Osteocyte (in vitro differentiated cells): ENCODE results near the gene POMGNT1. TPM values are rescaled to one million over a fixed set of nuclear protein-coding genes. Genes with fewer than 3 reads are reported as not detected.

Experiments used
- DNase-seq: peaks from one replicate; pipeline ENCODE4 v3.0.0; 2021; ENCODE audit warnings: mixed read lengths; ENCODE audit not compliant: unreplicated experiment; ENCODE audit errors: extremely low spot score
- H3K27ac Mint-ChIP-seq: one replicate; pipeline ENCODE4 v1.8.0; 2021; ENCODE audit warnings: mild to moderate bottlenecking, mixed read lengths; ENCODE audit not compliant: unreplicated experiment
- H3K27me3 Mint-ChIP-seq: one replicate; pipeline ENCODE4 v1.8.0; 2021; ENCODE audit warnings: mixed read lengths; ENCODE audit not compliant: unreplicated experiment
- H3K36me3 Mint-ChIP-seq: one replicate; pipeline ENCODE4 v1.8.0; 2021; ENCODE audit warnings: mixed read lengths; ENCODE audit not compliant: unreplicated experiment
- H3K4me1 Mint-ChIP-seq: one replicate; pipeline ENCODE4 v1.8.0; 2021; ENCODE audit warnings: mixed read lengths; ENCODE audit not compliant: unreplicated experiment
- H3K4me3 Mint-ChIP-seq: one replicate; pipeline ENCODE4 v1.8.0; 2021; ENCODE audit warnings: mild to moderate bottlenecking, moderate library complexity, mixed read lengths; ENCODE audit not compliant: unreplicated experiment
- H3K9me3 Mint-ChIP-seq: one replicate; pipeline ENCODE4 v1.8.0; 2021; ENCODE audit warnings: mixed read lengths; ENCODE audit not compliant: unreplicated experiment
- total RNA-seq: library from RNA; stranded (reverse); gene quantifications from 2 replicates; pipeline ENCODE4 v1.2.1, GENCODE V29; 2021
- TF ChIP-seq, protein P1 (sequence below): fragments of 200-600 bp; sonication (generic); IDR thresholded peaks from 2 replicates; pipeline ENCODE4 v1.5.0; 2021; ENCODE audit warnings: antibody characterized with exemption, mild to moderate bottlenecking, moderate library complexity

Gene POMGNT1
- total RNA-seq, 1 donor from 2014 or later: 88.9 TPM

DNA sequence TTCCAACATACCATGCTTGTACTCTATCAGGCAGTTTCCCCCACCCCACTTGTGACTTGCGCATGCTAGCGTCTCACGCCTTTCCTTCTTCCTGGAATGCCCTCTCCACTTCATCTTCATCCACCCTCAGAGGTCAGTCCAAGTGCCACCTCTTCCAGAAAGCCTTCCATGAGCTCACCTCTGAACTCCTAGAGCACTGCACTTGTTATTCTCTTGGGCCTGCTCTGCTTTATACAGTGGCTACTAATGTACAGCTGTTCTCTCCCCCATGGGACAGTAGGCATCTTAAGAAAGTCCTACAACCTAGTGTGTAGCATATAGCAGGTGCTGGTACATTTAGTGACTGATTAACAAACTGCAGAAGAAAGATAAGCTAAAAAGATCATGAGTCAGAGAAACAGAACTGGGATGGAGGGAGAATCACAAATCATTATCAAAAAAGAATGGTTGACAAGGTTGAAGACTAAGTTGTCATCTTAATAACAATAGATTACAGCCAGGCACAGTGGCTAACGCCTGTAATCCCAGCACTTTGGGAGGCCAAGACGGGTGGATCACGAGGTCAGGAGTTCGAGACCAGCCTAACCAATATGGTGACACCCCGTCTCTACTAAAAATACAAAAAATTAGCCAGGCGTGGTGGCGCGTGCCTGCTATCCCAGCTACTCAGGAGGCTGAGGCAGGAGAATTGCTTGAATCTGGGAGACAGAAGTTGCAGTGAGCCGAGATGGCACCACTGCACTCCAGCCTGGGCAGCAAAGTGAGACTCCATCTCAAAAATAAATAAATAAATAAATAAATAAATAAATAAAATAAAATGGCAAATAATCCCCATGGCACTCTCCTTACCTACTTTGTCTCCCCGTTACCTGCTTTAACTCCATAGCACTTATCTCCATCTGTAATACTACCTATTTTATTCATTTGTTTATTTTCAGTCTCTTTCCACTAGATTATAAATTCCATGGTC, 39.6 kb downstream of the POMGNT1 start:
- Mint-ChIP-seq H3K4me1 (no peaks in the 10 kb centered on the region), H3K27me3 (no peaks in the 10 kb centered on the region), H3K9me3 (peaks cover 3% of the 10 kb centered on the region), H3K36me3 (no peaks in the 10 kb centered on the region), H3K4me3 (no peak overlapping the region), H3K27ac (no peak overlapping the region)
- TF ChIP-seq, protein P1, sequence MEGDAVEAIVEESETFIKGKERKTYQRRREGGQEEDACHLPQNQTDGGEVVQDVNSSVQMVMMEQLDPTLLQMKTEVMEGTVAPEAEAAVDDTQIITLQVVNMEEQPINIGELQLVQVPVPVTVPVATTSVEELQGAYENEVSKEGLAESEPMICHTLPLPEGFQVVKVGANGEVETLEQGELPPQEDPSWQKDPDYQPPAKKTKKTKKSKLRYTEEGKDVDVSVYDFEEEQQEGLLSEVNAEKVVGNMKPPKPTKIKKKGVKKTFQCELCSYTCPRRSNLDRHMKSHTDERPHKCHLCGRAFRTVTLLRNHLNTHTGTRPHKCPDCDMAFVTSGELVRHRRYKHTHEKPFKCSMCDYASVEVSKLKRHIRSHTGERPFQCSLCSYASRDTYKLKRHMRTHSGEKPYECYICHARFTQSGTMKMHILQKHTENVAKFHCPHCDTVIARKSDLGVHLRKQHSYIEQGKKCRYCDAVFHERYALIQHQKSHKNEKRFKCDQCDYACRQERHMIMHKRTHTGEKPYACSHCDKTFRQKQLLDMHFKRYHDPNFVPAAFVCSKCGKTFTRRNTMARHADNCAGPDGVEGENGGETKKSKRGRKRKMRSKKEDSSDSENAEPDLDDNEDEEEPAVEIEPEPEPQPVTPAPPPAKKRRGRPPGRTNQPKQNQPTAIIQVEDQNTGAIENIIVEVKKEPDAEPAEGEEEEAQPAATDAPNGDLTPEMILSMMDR: no peak
- no peak for DNase-seq

DNA sequence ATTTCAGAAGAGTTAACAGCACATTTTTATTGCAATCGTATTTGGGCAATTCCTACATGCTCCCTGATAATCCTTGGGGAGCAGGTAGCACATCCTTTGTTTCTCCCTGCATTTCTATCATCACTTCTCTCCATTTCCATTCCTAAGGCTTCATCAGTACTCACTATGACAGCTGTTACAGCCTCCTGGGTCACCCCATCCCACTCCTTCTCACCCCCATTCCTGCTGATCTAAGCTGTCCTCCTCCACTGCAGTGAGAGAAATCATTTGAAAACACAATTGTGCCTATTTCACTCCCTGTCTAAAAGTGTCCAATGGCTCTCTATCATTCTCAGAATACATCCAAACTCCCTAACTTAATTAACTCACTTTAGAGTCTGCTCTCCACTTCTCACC, 40.3 kb downstream of the POMGNT1 start:
- no peak for DNase-seq
- TF ChIP-seq, protein P1: no peak
- H3K4me1 Mint-ChIP-seq: no peaks in the 10 kb centered on the region
- H3K9me3 Mint-ChIP-seq: peaks cover 3% of the 10 kb centered on the region
- H3K27ac Mint-ChIP-seq: no peak overlapping the region
- no peaks in the 10 kb centered on the region for H3K27me3 Mint-ChIP-seq
- H3K36me3 Mint-ChIP-seq: no peaks in the 10 kb centered on the region
- H3K4me3 Mint-ChIP-seq: no peak overlapping the region

DNA sequence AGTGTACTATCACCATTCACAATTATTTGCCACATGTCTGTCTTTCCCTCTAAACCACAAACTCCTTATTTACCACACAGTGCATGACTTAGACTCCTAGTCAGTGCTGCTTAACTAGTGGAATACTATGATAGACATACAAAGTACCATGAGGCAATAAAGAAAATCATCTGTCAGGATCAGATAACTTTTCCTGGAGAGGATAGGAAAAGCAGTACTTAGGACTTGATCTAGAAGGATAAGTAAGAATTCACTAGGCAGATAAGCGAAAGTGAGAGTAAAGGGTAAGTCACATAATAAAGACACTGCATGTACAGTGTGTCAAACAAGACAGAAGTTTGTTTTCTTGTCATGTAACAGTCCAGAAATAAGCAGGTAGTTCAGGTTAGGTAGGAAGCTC, 44.5 kb downstream of the POMGNT1 start:
- H3K4me3 Mint-ChIP-seq: no peak overlapping the region
- DNase-seq: no peak
- H3K4me1 Mint-ChIP-seq: peaks cover 6% of the 10 kb centered on the region
- H3K36me3 Mint-ChIP-seq: no peaks in the 10 kb centered on the region
- TF ChIP-seq, protein P1: no peak
- H3K27ac Mint-ChIP-seq: no peak overlapping the region
- H3K27me3 Mint-ChIP-seq: no peaks in the 10 kb centered on the region
- peaks cover 3% of the 10 kb centered on the region for H3K9me3 Mint-ChIP-seq

DNA sequence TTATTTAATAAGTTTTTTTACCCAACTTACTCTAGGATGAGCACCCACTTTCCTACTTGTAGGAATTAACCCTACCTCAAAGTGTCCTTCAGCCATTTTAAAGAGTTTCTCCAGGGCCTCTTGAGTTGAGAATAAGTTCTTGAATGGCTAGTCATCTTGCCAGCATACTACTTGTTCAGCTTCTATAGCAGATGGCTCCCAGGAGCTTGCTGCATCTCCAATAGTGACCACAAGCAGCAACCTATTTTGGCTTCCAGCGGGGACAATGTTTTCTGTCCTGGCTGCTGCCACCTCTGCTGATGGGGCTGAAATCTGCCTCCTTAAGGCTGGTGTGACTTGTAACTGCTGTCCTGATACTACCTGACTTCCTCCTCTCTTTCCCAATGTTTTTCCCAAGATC, 45.0 kb downstream of the POMGNT1 start:
- no peak overlapping the region for H3K4me3 Mint-ChIP-seq
- no peak for DNase-seq
- H3K27ac Mint-ChIP-seq: no peak overlapping the region
- H3K9me3 Mint-ChIP-seq: peaks cover 3% of the 10 kb centered on the region
- no peaks in the 10 kb centered on the region for H3K36me3 Mint-ChIP-seq
- TF ChIP-seq, protein P1: no peak
- no peaks in the 10 kb centered on the region for H3K27me3 Mint-ChIP-seq
- peaks cover 6% of the 10 kb centered on the region for H3K4me1 Mint-ChIP-seq

DNA sequence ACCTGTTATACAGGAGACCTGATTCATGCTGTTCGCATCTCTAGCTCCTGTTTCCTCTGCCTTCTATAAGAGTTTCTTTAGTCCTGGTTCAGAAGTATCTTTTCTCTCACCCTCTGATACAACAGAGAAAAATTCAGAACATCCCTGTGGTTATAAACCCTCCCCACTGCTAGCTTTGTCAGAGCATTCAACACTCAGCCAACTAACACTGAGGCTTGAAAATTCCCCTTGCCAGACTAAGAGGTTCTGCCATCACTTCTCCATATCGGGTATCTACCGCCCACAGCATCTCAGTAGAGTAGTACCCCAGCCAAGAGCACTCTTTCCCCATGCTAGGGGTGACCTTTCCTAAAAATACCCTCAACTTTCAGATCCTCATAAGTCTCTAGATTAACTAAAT, 46.2 kb downstream of the POMGNT1 start:
- Mint-ChIP-seq H3K9me3 (peaks cover 3% of the 10 kb centered on the region), H3K4me1 (peaks cover 6% of the 10 kb centered on the region), H3K36me3 (no peaks in the 10 kb centered on the region)

More for the DNA sequence above, 46.2 kb downstream of the POMGNT1 start:
- DNase-seq: no peak
- H3K27ac Mint-ChIP-seq: no peak overlapping the region
- TF ChIP-seq, protein P1: no peak
- no peaks in the 10 kb centered on the region for H3K27me3 Mint-ChIP-seq
- no peak overlapping the region for H3K4me3 Mint-ChIP-seq
